Karpas-422 (cell line): Measurements from ENCODE around the gene ZNF155. TPM values are rescaled to one million over a fixed set of nuclear protein-coding genes. Genes with fewer than 3 reads are reported as not detected.
"Not testable (repeated sequence)": the region's sequence is repeated elsewhere in the genome, so short reads cannot be mapped to it uniquely, and the experiment has no call there.

Source experiments
- DNase-seq: peaks from one replicate; pipeline ENCODE4 v3.0.0-alpha.2; 2015
- H2AFZ ChIP-seq: fragments of 200-600 bp; sonication (generic); 2 replicates; pipeline ENCODE4 v1.6.1; 2014; ENCODE audit warnings: antibody characterized with exemption, low read length, mixed read lengths
- H3K27ac ChIP-seq: fragments of 200-600 bp; sonication (generic); 2 replicates; pipeline ENCODE4 v1.5.1; 2014; ENCODE audit warnings: mild to moderate bottlenecking, low read length, moderate library complexity
- H3K27me3 ChIP-seq: fragments of 200-600 bp; sonication (generic); 2 replicates; pipeline ENCODE4 v1.6.1; 2014; ENCODE audit warnings: low read length, mixed read lengths
- H3K36me3 ChIP-seq: fragments of 200-600 bp; sonication (generic); 2 replicates; pipeline ENCODE4 v1.6.1; 2014; ENCODE audit warnings: low read length, mixed read lengths; ENCODE audit not compliant: insufficient read depth
- H3K4me1 ChIP-seq: fragments of 200-600 bp; sonication (generic); 2 replicates; pipeline ENCODE4 v1.6.1; 2014; ENCODE audit warnings: mild to moderate bottlenecking, low read length, mixed read lengths
- H3K4me2 ChIP-seq: fragments of 200-600 bp; sonication (generic); 2 replicates; pipeline ENCODE4 v1.6.1; 2014; ENCODE audit warnings: low read length, low read depth, mild to moderate bottlenecking; ENCODE audit not compliant: poor library complexity, severe bottlenecking
- H3K4me3 ChIP-seq: fragments of 200-600 bp; sonication (generic); 2 replicates; pipeline ENCODE4 v1.5.1; 2014; ENCODE audit warnings: mild to moderate bottlenecking, antibody characterized with exemption, low read length, mixed read lengths
- H3K79me2 ChIP-seq: fragments of 200-600 bp; sonication (generic); 2 replicates; pipeline ENCODE4 v1.6.1; 2014; ENCODE audit warnings: mild to moderate bottlenecking, low read length, mixed read lengths
- H3K9ac ChIP-seq: fragments of 200-600 bp; sonication (generic); 2 replicates; pipeline ENCODE4 v1.6.0; 2014; ENCODE audit warnings: low read length
- H3K9me2 ChIP-seq: fragments of 200-600 bp; sonication (generic), shearing (Covaris generic); replicated peaks from 2 replicates; pipeline ENCODE4 v1.6.0; 2014; ENCODE audit warnings: mild to moderate bottlenecking, low read length, moderate library complexity; ENCODE audit not compliant: insufficient read depth
- H3K9me3 ChIP-seq: fragments of 300-700, 200-600 bp; sonication (generic); 2 replicates; pipeline ENCODE4 v1.6.1; 2014; ENCODE audit warnings: low read length, mixed read lengths
- H4K20me1 ChIP-seq: fragments of 200-600 bp; sonication (generic); 2 replicates; pipeline ENCODE4 v1.6.1; 2014; ENCODE audit warnings: mild to moderate bottlenecking, antibody characterized with exemption, low read length, low read depth; ENCODE audit not compliant: insufficient read depth
- total RNA-seq: library from RNA; depleted of rRNA; stranded (reverse); fragments of >200 nt; shearing (Covaris generic); gene quantifications from 2 replicates; pipeline ENCODE4 v1.2.3, GENCODE V29; 2014; ENCODE audit warnings: low replicate concordance; rRNA removed

ZNF155 gene
- total RNA-seq: not detected in 2 replicates

GRCh38 chr19:43983912-43984686 lies at the start of gene ZNF155:
TSS of gene ZNF155 (plus strand) at chr19:43984188. CDS start at chr19:43988544, 4,356 bp downstream.
- Histone ChIP-seq H3K4me3 (no peak within 1 kb of the TSS), H2AFZ (no peak within 1 kb of the TSS), H3K27ac (no peak within 1 kb of the TSS), H3K9ac (no peak within 1 kb of the TSS), H3K9me2 (no peaks in the 10 kb centered on the region), H3K27me3 (no peaks in the 10 kb centered on the region), H3K9me3 (no peaks in the 10 kb centered on the region), H3K79me2 (no peaks in the 10 kb centered on the region), H4K20me1 (no peaks in the 10 kb centered on the region), H3K4me2 (no peak within 1 kb of the TSS), H3K36me3 (no peaks in the 10 kb centered on the region), H3K4me1 (no peaks in the 10 kb centered on the region)
- no peak for DNase-seq

DNA sequence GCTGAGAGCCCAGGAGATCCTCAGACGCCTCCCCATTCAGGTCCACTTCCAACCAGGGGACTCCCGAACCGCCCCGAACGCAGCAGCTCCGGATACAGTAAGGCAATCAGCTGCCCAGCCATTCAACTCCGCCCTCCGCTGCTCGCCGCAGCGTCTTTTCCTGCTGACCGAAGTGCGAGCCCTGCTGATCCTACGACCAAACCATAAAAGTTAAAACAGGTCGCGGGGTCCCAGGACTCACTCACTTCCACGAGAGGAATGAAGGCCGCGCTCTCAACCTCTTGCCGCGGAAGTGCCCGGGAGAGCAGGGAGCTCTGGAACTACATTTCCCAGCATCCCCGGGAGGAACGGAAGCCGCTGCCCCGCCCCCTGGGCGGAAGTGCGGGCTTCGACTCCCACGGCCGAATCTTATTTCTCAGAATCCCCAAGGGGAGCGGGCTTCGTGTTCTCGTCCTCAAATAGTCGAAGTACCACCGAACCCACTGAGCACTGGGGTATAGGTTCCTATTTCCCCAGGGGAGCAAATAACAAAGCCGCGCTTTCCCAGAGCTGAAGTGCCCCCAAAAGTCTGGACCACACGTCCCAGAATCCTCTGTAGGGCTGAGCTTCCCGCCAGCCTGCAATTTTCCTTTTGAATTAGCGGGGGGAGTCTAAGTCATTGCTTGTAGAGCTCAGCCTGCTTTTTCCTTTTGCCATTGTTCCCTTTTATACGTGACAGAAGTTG lies 48.8 kb upstream of the ZNF155 start, which contains the start of gene ZNF45:
ZNF45 (minus strand) TSS at position 298 of the 724 bp plus-strand sequence. CDS start 13,097 bp downstream, outside the sequence.
- Histone ChIP-seq H3K9me3 (peaks cover 7% of the 10 kb centered on the region), H3K4me2 (peak within 1 kb of the TSS; percentile 89), H3K27ac (peak within 1 kb of the TSS; percentile 53; the same call in 1 of the 2 replicates), H4K20me1 (no peaks in the 10 kb centered on the region), H3K9me2 (no peaks in the 10 kb centered on the region), H3K27me3 (no peaks in the 10 kb centered on the region), H3K36me3 (peaks cover 31% of the 10 kb centered on the region), H3K4me3 (peak within 1 kb of the TSS; percentile 98), H2AFZ (peak within 1 kb of the TSS; percentile 99), H3K79me2 (peaks cover 22% of the 10 kb centered on the region), H3K9ac (peak within 1 kb of the TSS; percentile 93), H3K4me1 (peaks cover 22% of the 10 kb centered on the region)
- peak; percentile 97 for DNase-seq

DNA sequence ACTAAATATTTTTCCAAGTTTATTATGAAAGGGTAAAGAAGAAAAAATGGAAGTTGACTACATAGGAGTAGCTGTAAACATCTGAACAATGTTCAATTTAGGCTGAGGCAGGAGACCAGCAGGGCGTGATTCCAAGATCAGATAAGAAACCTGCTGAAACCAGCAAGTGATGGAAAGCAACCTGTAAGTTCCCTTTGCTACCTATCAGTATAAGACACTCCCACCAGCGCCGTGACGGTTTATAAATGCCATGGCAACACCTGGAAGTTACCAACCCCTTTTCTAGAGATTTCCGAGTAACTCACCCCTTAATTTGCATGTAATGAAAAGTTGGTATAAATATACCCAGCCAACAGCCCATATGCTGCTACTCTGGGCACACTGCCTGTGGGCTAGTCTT lies 47.8 kb upstream of the ZNF155 start:
- Histone ChIP-seq H3K4me1 (peaks cover 22% of the 10 kb centered on the region), H3K27ac (no peak overlapping the region), H3K9me2 (no peaks in the 10 kb centered on the region), H2AFZ (0 out of 2 replicates have a peak overlapping the region, but pooled peaks have one; percentile 99), H3K27me3 (no peaks in the 10 kb centered on the region), H3K4me3 (peak overlapping the region; percentile 98; the same call in 1 of the 2 replicates), H3K36me3 (peaks cover 22% of the 10 kb centered on the region), H4K20me1 (no peaks in the 10 kb centered on the region), H3K9me3 (peaks cover 7% of the 10 kb centered on the region), H3K9ac (no peak overlapping the region), H3K4me2 (no peak overlapping the region), H3K79me2 (peaks cover 22% of the 10 kb centered on the region)
- peak; percentile 56 for DNase-seq

- no peak overlapping the region for H3K27ac ChIP-seq
- no peak overlapping the region for H3K9ac ChIP-seq
- no peaks in the 10 kb centered on the region for H3K36me3 ChIP-seq
- no peaks in the 10 kb centered on the region for H3K9me2 ChIP-seq
- H3K4me2 ChIP-seq: no peak overlapping the region
- H3K4me1 ChIP-seq: peaks cover 14% of the 10 kb centered on the region
- H3K4me3 ChIP-seq: no peak overlapping the region
- H3K79me2 ChIP-seq: peaks cover 3% of the 10 kb centered on the region
- H4K20me1 ChIP-seq: no peaks in the 10 kb centered on the region
- H3K27me3 ChIP-seq: no peaks in the 10 kb centered on the region
- no peak for DNase-seq
- no peak overlapping the region for H2AFZ ChIP-seq
- H3K9me3 ChIP-seq: peaks cover 9% of the 10 kb centered on the region
These were observed 44.3 kb upstream of the ZNF155 start for GRCh38 chr19:43939557-43940260.

DNA sequence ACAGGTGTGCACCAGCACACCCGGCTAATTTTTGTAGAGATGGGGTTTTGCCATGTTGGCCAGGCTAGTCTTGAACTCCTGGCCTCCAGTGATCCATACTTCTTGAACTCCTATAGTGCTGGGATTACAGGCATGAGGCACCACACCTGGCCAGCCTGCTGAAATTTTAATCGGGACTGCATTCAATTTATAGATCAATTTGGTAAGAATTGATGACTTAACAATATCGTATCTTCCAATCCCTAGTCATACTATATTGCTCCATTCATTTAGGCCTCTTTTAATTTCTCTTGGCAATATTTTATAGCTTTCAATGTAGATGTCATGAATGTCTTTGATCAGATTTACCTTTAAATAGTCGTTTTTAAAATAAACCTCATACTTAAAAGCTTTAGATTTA lies 43.3 kb upstream of the ZNF155 start:
- H4K20me1 ChIP-seq: no peaks in the 10 kb centered on the region
- H3K27me3 ChIP-seq: no peaks in the 10 kb centered on the region
- H3K9me3 ChIP-seq: peaks cover 9% of the 10 kb centered on the region
- no peaks in the 10 kb centered on the region for H3K9me2 ChIP-seq
- no peak overlapping the region for H3K27ac ChIP-seq
- H3K4me2 ChIP-seq: no peak overlapping the region
- no peak overlapping the region for H3K9ac ChIP-seq
- H3K4me3 ChIP-seq: no peak overlapping the region
- H3K79me2 ChIP-seq: no peaks in the 10 kb centered on the region
- H3K36me3 ChIP-seq: no peaks in the 10 kb centered on the region
- peaks cover 9% of the 10 kb centered on the region for H3K4me1 ChIP-seq
- H2AFZ ChIP-seq: no peak overlapping the region
- DNase-seq: no peak

DNA sequence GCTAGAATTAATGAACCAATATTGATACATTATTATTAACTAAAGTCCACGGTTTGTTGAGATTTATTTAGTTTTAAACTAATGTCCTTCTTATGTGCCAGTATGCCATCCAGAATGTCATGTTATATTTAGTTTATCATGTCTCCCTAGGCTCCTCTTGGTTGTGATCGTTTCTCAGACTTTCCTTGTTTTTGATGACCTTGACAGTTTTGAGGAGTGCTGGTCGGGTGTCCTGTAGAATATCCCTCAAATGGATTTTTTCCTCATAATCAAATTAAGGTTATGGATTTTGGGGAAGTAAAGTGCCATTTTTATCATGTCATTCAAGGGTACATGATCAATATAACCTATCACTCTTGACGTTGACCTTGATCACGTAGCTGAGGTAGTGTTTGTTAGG lies 42.8 kb upstream of the ZNF155 start:
- no peak overlapping the region for H3K4me3 ChIP-seq
- no peaks in the 10 kb centered on the region for H3K79me2 ChIP-seq
- H3K4me1 ChIP-seq: peaks cover 4% of the 10 kb centered on the region
- H3K9me2 ChIP-seq: no peaks in the 10 kb centered on the region
- peaks cover 9% of the 10 kb centered on the region for H3K9me3 ChIP-seq
- DNase-seq: no peak
- H3K27ac ChIP-seq: no peak overlapping the region
- H4K20me1 ChIP-seq: no peaks in the 10 kb centered on the region
- H3K4me2 ChIP-seq: no peak overlapping the region
- no peak overlapping the region for H2AFZ ChIP-seq
- H3K9ac ChIP-seq: no peak overlapping the region
- H3K36me3 ChIP-seq: no peaks in the 10 kb centered on the region
- H3K27me3 ChIP-seq: no peaks in the 10 kb centered on the region

- not testable (repeated sequence) for H3K9ac ChIP-seq, H3K36me3 ChIP-seq, H3K79me2 ChIP-seq, H3K9me3 ChIP-seq, H3K4me1 ChIP-seq, H3K4me3 ChIP-seq, H3K27ac ChIP-seq, H3K4me2 ChIP-seq, H2AFZ ChIP-seq, DNase-seq, H3K27me3 ChIP-seq, H4K20me1 ChIP-seq, H3K9me2 ChIP-seq
These were observed 36.6 kb upstream of the ZNF155 start for GRCh38 chr19:43947412-43947811.

DNA sequence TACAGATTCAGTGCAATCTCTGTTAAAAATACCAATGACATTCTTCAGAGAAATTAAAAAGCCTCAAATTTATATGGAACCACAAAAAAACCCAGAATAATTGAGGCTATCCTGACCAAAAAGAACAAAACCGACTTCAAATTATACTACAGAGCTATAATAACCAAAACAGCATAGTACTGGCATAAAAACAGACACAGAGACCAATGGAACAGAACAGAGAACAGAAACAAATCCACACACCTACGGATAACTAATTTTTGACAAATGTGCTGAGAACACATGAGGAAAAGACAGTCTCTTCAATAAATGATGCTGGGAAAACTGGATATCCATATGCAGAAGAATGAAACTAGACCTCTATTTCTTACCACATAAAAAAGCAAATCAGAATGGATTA lies 34.2 kb upstream of the ZNF155 start:
- not testable (repeated sequence) for H3K4me1 ChIP-seq, H3K27me3 ChIP-seq, H3K79me2 ChIP-seq, H3K4me2 ChIP-seq, H3K36me3 ChIP-seq, H3K9me3 ChIP-seq, H4K20me1 ChIP-seq, H3K27ac ChIP-seq, H3K4me3 ChIP-seq, H2AFZ ChIP-seq, H3K9me2 ChIP-seq, H3K9ac ChIP-seq, DNase-seq
